DND-41 (cell line): Measurements from ENCODE around the gene FAM162A.

Experiments
- ATAC-seq: fragments of 200-7000 bp; cut with Tn5 transposase; 3 replicates; pipeline ENCODE4 v1.9.1; 2021; ENCODE audit warnings: low read depth; ENCODE audit not compliant: insufficient read depth
- DNase-seq: peaks from one replicate; pipeline ENCODE4 v3.0.0-alpha.2; 2020
- H2AFZ ChIP-seq: 2 replicates; pipeline ENCODE4 v1.6.0; 2012; ENCODE audit warnings: low read depth, low read length
- H3K27ac ChIP-seq: 2 replicates; pipeline ENCODE4 v1.5.1; 2012; ENCODE audit warnings: low read length, inconsistent platforms
- H3K27me3 ChIP-seq: fragments of 200-600 bp; sonication (generic); 2 replicates; pipeline ENCODE4 v1.6.0; 2012; ENCODE audit warnings: low read length, mild to moderate bottlenecking, inconsistent platforms; ENCODE audit not compliant: insufficient read depth, poor library complexity
- H3K36me3 ChIP-seq: 2 replicates; pipeline ENCODE4 v1.5.1; 2012; ENCODE audit warnings: low read length, inconsistent platforms; ENCODE audit not compliant: insufficient read depth
- H3K4me1 ChIP-seq: 2 replicates; pipeline ENCODE4 v1.5.1; 2012; ENCODE audit warnings: mild to moderate bottlenecking, low read length; ENCODE audit not compliant: insufficient read depth
- H3K4me2 ChIP-seq: 2 replicates; pipeline ENCODE4 v1.6.0; 2012; ENCODE audit warnings: mild to moderate bottlenecking, moderate library complexity, low read length, inconsistent platforms; ENCODE audit not compliant: insufficient read depth
- H3K4me3 ChIP-seq, 2 experiments: fragments of 200-600 bp in 1 of 2; shearing (Covaris generic) in 1 of 2; 2 replicates each; pipeline ENCODE4 v1.5.1; 2012 to 2016; ENCODE audit warnings: inconsistent platforms in 2 of 2, low read length in 2 of 2, mild to moderate bottlenecking in 2 of 2, low read depth in 1 of 2, moderate library complexity in 1 of 2
- H3K79me2 ChIP-seq: 2 replicates; pipeline ENCODE4 v1.6.0; 2012; ENCODE audit warnings: low read length, inconsistent platforms; ENCODE audit not compliant: insufficient read depth
- H3K9ac ChIP-seq: 2 replicates; pipeline ENCODE4 v1.6.0; 2012; ENCODE audit warnings: low read depth, mild to moderate bottlenecking, inconsistent platforms, low read length, moderate library complexity
- H3K9me3 ChIP-seq: 2 replicates; pipeline ENCODE4 v1.5.1; 2012; ENCODE audit warnings: low read length, moderate library complexity, mild to moderate bottlenecking, inconsistent platforms; ENCODE audit not compliant: insufficient read depth, severe bottlenecking
- H4K20me1 ChIP-seq: 2 replicates; pipeline ENCODE4 v1.6.0; 2012; ENCODE audit warnings: low read length; ENCODE audit not compliant: insufficient read depth
- CTCF ChIP-seq: IDR thresholded peaks from 2 replicates; pipeline ENCODE4 v1.5.1; 2012; ENCODE audit warnings: borderline replicate concordance, low read length, moderate library complexity, mild to moderate bottlenecking; ENCODE audit not compliant: poor library complexity, severe bottlenecking; ENCODE audit errors: extremely low read depth
- EZH2 ChIP-seq: IDR thresholded peaks from 3 replicates; pipeline ENCODE4 v1.6.1; 2012; ENCODE audit warnings: borderline replicate concordance, low read depth, mild to moderate bottlenecking, moderate library complexity, low read length, inconsistent platforms; ENCODE audit not compliant: severe bottlenecking

FAM162A gene

GRCh38 chr3:122421101-122421500, 37.1 kb downstream of the FAM162A start:
- no peak overlapping the region for H2AFZ ChIP-seq
- H3K79me2 ChIP-seq = peaks cover 45% of the 10 kb centered on the region
- no peak overlapping the region for H3K4me2 ChIP-seq
- peaks cover 16% of the 10 kb centered on the region for H3K4me1 ChIP-seq
- no peak for TF ChIP-seq CTCF
- H4K20me1 ChIP-seq = no peaks in the 10 kb centered on the region
- H3K4me3 ChIP-seq = no peak overlapping the region
- no peak for DNase-seq
- ATAC-seq = no peak
- H3K9ac ChIP-seq = no peak overlapping the region
- peaks cover 32% of the 10 kb centered on the region for H3K36me3 ChIP-seq
- no peaks in the 10 kb centered on the region for H3K27me3 ChIP-seq
- H3K9me3 ChIP-seq = no peaks in the 10 kb centered on the region
- H3K27ac ChIP-seq = no peak overlapping the region

- Histone ChIP-seq H3K27me3 (no peaks in the 10 kb centered on the region), H2AFZ (no peak overlapping the region), H3K4me3 (no peak overlapping the region), H3K27ac (no peak overlapping the region), H3K4me2 (no peak overlapping the region), H3K9ac (no peak overlapping the region), H3K36me3 (peaks cover 39% of the 10 kb centered on the region), H3K9me3 (no peaks in the 10 kb centered on the region), H3K79me2 (peaks cover 42% of the 10 kb centered on the region), H3K4me1 (peaks cover 12% of the 10 kb centered on the region), H4K20me1 (no peaks in the 10 kb centered on the region)
- 0 out of 3 replicates have a peak, but pooled peaks have one; percentile 12 for ATAC-seq
- no peak for TF ChIP-seq EZH2
- no peak for TF ChIP-seq CTCF
- no peak for DNase-seq
These were observed 37.9 kb downstream of the FAM162A start for GRCh38 chr3:122421836-122422235.

GRCh38 chr3:122427857-122428471, 44.0 kb downstream of the FAM162A start:
- peaks cover 83% of the 10 kb centered on the region for H3K36me3 ChIP-seq
- no peaks in the 10 kb centered on the region for H3K9me3 ChIP-seq
- no peaks in the 10 kb centered on the region for H3K4me1 ChIP-seq
- H3K4me3 ChIP-seq = no peak overlapping the region
- no peak overlapping the region for H2AFZ ChIP-seq
- no peak for DNase-seq
- no peak overlapping the region for H3K9ac ChIP-seq
- ATAC-seq = no peak
- peaks cover 21% of the 10 kb centered on the region for H3K79me2 ChIP-seq
- no peak overlapping the region for H3K4me2 ChIP-seq
- H4K20me1 ChIP-seq = no peaks in the 10 kb centered on the region
- no peak overlapping the region for H3K27ac ChIP-seq
- no peak for TF ChIP-seq CTCF
- no peaks in the 10 kb centered on the region for H3K27me3 ChIP-seq

- no peak overlapping the region for H3K27ac ChIP-seq
- DNase-seq (no peak), ATAC-seq (no peak)
- no peaks in the 10 kb centered on the region for H3K9me3 ChIP-seq
- peaks cover 14% of the 10 kb centered on the region for H3K79me2 ChIP-seq
- H4K20me1 ChIP-seq = no peaks in the 10 kb centered on the region
- no peaks in the 10 kb centered on the region for H3K27me3 ChIP-seq
- H3K4me3 ChIP-seq = no peak overlapping the region
- H3K4me2 ChIP-seq = no peak overlapping the region
- no peak for TF ChIP-seq CTCF
- TF ChIP-seq EZH2 = no peak
- no peak overlapping the region for H3K9ac ChIP-seq
- peaks cover 86% of the 10 kb centered on the region for H3K36me3 ChIP-seq
- no peaks in the 10 kb centered on the region for H3K4me1 ChIP-seq
- no peak overlapping the region for H2AFZ ChIP-seq
These were observed 46.4 kb downstream of the FAM162A start for GRCh38 chr3:122430371-122430770.
